ENCODE data around the gene ARPC4. TPM values are rescaled to one million over a fixed set of nuclear protein-coding genes. Genes with fewer than 3 reads are reported as not detected.

The ARPC4 gene
- total and polyA plus RNA-seq, 2 donors (not counting 3 experiments of a cell fraction or from before 2014, with no cell fraction given), result 181 to 197 TPM

DNA sequence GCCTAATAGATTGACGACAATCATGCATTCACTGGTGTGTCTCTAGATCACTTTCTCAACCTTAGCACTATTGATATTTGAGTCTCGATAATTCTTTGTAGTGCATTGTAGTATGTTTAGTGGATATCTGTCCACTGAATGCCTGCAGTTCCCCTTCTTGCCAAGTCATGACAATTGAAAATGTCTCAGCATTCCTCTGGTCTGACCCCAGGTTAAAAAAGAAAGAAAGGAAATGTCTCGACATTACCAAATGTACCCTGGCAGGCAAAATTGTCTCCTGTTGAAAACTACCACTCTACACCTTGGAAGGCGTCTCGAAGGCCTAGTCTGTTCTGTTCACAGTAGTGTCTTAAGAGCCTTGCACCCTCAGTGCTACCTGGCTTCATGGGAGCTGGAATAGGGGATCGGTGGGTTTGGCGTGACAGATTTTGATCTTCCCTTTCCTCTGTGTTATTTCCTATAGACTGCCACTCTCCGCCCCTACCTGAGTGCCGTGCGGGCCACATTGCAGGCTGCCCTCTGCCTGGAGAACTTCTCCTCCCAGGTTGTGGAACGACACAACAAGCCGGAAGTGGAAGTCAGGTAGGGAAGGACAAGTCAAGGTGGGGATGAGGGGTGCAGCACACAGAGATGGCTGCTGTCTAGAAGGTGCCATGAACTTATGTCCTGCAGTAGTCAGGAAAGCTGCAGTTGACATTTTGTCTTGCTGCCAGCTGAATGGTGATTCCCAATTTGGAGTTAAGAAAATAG, 4.5 kb downstream of the ARPC4 start:
- Histone ChIP-seq H3K27ac (ENCODE audit: insufficient read depth, low read depth, low read length) (no peak overlapping the region), H3K79me2 (ENCODE audit: control insufficient read depth, insufficient read depth, low read length) (peaks cover 43% of the 10 kb centered on the region), H3K9me3 (replicated peaks; ENCODE audit: control insufficient read depth, insufficient read depth, low read length) (no peaks in the 10 kb centered on the region), H3K27me3 (ENCODE audit: control insufficient read depth in 2 of 2, insufficient read depth in 2 of 2, low read length in 2 of 2) (no peaks in the 10 kb centered on the region), H3K9ac (replicated peaks; ENCODE audit: extremely low read depth, insufficient read depth, low read length) (no peak overlapping the region), H3K4me2 (ENCODE audit: insufficient read depth, low read length) (no peak overlapping the region), H3K9me1 (replicated peaks; ENCODE audit: control insufficient read depth, extremely low read depth, insufficient read depth, low read length) (no peaks in the 10 kb centered on the region), H3K4me3 (replicated peaks in 1 of 3; ENCODE audit: insufficient read depth in 1 of 3, low read depth in 1 of 3, low read length in 3 of 3) (no peak overlapping the region), H4K20me1 (replicated peaks; ENCODE audit: control insufficient read depth, extremely low read depth, insufficient read depth, low read length) (no peaks in the 10 kb centered on the region), H3K36me3 (ENCODE audit: control insufficient read depth in 2 of 2, extremely low read depth in 1 of 2, insufficient read depth in 2 of 2, low read length in 2 of 2) (peaks cover 19 to 24% of the 10 kb centered on the region in 2 experiments), H2AFZ (ENCODE audit: low read depth, low read length) (no peak overlapping the region), H3K4me1 (ENCODE audit: control insufficient read depth, extremely low read depth, insufficient read depth, low read length) (peaks cover 5% of the 10 kb centered on the region)
- no peak for FAIRE-seq
- intact Hi-C loops (cut with micrococcal nuclease), result no loop called here
- ChIA-PET POLR2A (no interaction called here), CTCF (no interaction called here)
- DNase-seq (ENCODE audit: low read depth, low spot score), result peak; percentile 30
- TF ChIP-seq, protein P1, sequence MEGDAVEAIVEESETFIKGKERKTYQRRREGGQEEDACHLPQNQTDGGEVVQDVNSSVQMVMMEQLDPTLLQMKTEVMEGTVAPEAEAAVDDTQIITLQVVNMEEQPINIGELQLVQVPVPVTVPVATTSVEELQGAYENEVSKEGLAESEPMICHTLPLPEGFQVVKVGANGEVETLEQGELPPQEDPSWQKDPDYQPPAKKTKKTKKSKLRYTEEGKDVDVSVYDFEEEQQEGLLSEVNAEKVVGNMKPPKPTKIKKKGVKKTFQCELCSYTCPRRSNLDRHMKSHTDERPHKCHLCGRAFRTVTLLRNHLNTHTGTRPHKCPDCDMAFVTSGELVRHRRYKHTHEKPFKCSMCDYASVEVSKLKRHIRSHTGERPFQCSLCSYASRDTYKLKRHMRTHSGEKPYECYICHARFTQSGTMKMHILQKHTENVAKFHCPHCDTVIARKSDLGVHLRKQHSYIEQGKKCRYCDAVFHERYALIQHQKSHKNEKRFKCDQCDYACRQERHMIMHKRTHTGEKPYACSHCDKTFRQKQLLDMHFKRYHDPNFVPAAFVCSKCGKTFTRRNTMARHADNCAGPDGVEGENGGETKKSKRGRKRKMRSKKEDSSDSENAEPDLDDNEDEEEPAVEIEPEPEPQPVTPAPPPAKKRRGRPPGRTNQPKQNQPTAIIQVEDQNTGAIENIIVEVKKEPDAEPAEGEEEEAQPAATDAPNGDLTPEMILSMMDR (IDR thresholded peaks at IDR 0.05; ENCODE audit: extremely low read depth in 1 of 2, insufficient read depth in 1 of 2, low read depth in 1 of 2, low read length in 2 of 2), result no peak
- no peak for TF ChIP-seq GATA2 (IDR thresholded peaks at IDR 0.05; ENCODE audit: insufficient read depth, insufficient read length, low read depth, low read length)
- TF ChIP-seq POLR2A (IDR thresholded peaks at IDR 0.05; ENCODE audit: low read depth, low read length), result no peak
- TF ChIP-seq POLR2AphosphoS5 (IDR thresholded peaks at IDR 0.05; ENCODE audit: insufficient read depth, low read depth, low read length), result no peak
- no peak for TF ChIP-seq FOS (IDR thresholded peaks at IDR 0.05; ENCODE audit: borderline replicate concordance, insufficient read depth, low read length)
- TF ChIP-seq, protein P2, sequence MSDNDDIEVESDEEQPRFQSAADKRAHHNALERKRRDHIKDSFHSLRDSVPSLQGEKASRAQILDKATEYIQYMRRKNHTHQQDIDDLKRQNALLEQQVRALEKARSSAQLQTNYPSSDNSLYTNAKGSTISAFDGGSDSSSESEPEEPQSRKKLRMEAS (IDR thresholded peaks at IDR 0.05; ENCODE audit: insufficient read depth, insufficient read length), result no peak
- no peak for TF ChIP-seq JUN (IDR thresholded peaks at IDR 0.05; ENCODE audit: borderline replicate concordance, insufficient read depth, insufficient read length, low read depth)
- no TSS peak for BruUV-seq (replicated peaks)
- dilution Hi-C loops (cut with MboI; ENCODE audit: extremely low pct_ligation_motif_present, low sequenced_read_pairs), result no loop called here
